Ovary (tissue), 3 donors: Measurements from ENCODE around the gene MAD1L1.
"Not testable (repeated sequence)": the region's sequence is repeated elsewhere in the genome, so short reads cannot be mapped to it uniquely, and the experiment has no call there.

Experiments
- CTCF ChIP-seq, 3 donors: fragments of 450-650 bp in 2 of 3; fragments of 200-600 bp in 1 of 3; IDR thresholded peaks; one replicate each; pipeline versions ENCODE4 v1.5.1 to v1.8.0; 2016 to 2022; ENCODE audit warnings: antibody characterized with exemption in 3 of 3, mild to moderate bottlenecking in 1 of 3
- POLR2A ChIP-seq: fragments of 450-650 bp; IDR thresholded peaks from one replicate; pipeline ENCODE4 v1.6.1; 2017; ENCODE audit warnings: antibody characterized with exemption, mild to moderate bottlenecking, moderate library complexity
- donor health status: DM: no; HTN: no; CAD: no.

- TF ChIP-seq CTCF (IDR thresholded peaks at IDR 0.05); POLR2A: not testable (repeated sequence)
These were observed 358.0 kb downstream of the MAD1L1 start for GRCh38 chr7:1874590-1875391.
